HEK293T (cell line): ENCODE data around the gene SLC34A2.

Experiments
- CTCF ChIA-PET: fragments of 350-600 bp; formaldehyde crosslinking; extraction: SDS; loops from one replicate; lab custom pipeline; 2021; ENCODE audit warnings: antibody characterized with exemption, inconsistent platforms; lab: Yijun Ruan, JAX
- POLR2A ChIA-PET: fragments of 350-600 bp; formaldehyde crosslinking; extraction: SDS; loops from one replicate; lab custom pipeline; 2020; ENCODE audit warnings: antibody characterized with exemption, inconsistent platforms; lab: Yijun Ruan, JAX
- DNase-seq: peaks from one replicate; pipeline ENCODE4 v3.0.0; 2012; ENCODE audit warnings: mixed read lengths; ENCODE audit errors: extremely low spot score
- ARNT ChIP-seq: fragments of 450-650 bp; IDR thresholded peaks from 2 replicates; pipeline ENCODE4 v1.6.1; 2017; ENCODE audit warnings: mild to moderate bottlenecking
- BHLHE40 ChIP-seq: fragments of 450-650 bp; IDR thresholded peaks from 2 replicates; pipeline ENCODE4 v1.6.1; 2016; ENCODE audit warnings: mild to moderate bottlenecking, moderate library complexity, borderline replicate concordance
- CTBP1 ChIP-seq: fragments of 450-650 bp; IDR thresholded peaks from 2 replicates; pipeline ENCODE4 v1.6.1; 2016; ENCODE audit warnings: borderline replicate concordance
- ELF4 ChIP-seq: fragments of 450-650 bp; IDR thresholded peaks from 2 replicates; pipeline ENCODE4 v1.6.1; 2017; ENCODE audit warnings: antibody characterized with exemption
- FOXA1 ChIP-seq: fragments of 450-650 bp; IDR thresholded peaks from 2 replicates; pipeline ENCODE4 v1.6.1; 2016; ENCODE audit warnings: mild to moderate bottlenecking
- FOXK2 ChIP-seq: fragments of 450-650 bp; IDR thresholded peaks from 2 replicates; pipeline ENCODE4 v1.6.1; 2016; ENCODE audit warnings: mild to moderate bottlenecking
- FOXM1 ChIP-seq: fragments of 450-650 bp; IDR thresholded peaks from 2 replicates; pipeline ENCODE4 v1.6.1; 2017; ENCODE audit warnings: mild to moderate bottlenecking, borderline replicate concordance
- HDGF ChIP-seq: fragments of 450-650 bp; IDR thresholded peaks from 2 replicates; pipeline ENCODE4 v1.6.1; 2017; ENCODE audit warnings: antibody characterized with exemption, borderline replicate concordance
- L3MBTL2 ChIP-seq: fragments of 450-650 bp; conservative IDR thresholded peaks from 2 replicates; pipeline ENCODE4 v1.6.1; 2016; ENCODE audit warnings: mild to moderate bottlenecking
- LEF1 ChIP-seq: fragments of 450-650 bp; IDR thresholded peaks from 2 replicates; pipeline ENCODE4 v1.6.1; 2017; ENCODE audit warnings: mild to moderate bottlenecking, borderline replicate concordance
- NFRKB ChIP-seq: fragments of 450-650 bp; IDR thresholded peaks from 2 replicates; pipeline ENCODE4 v1.6.1; 2016; ENCODE audit warnings: mild to moderate bottlenecking, moderate library complexity
- PKNOX1 ChIP-seq: fragments of 450-650 bp; IDR thresholded peaks from 2 replicates; pipeline ENCODE4 v1.6.1; 2016
- SP1 ChIP-seq: fragments of 450-650 bp; IDR thresholded peaks from 2 replicates; pipeline ENCODE4 v1.6.1; 2017
- SUZ12 ChIP-seq: fragments of 450-650 bp; IDR thresholded peaks from 2 replicates; pipeline ENCODE4 v1.6.1; 2016; ENCODE audit warnings: mild to moderate bottlenecking
- TARDBP ChIP-seq: fragments of 450-650 bp; IDR thresholded peaks from 2 replicates; pipeline ENCODE4 v1.6.1; 2016
- ZNF384 ChIP-seq: fragments of 450-650 bp; IDR thresholded peaks from 2 replicates; pipeline ENCODE4 v1.6.1; 2016

Gene SLC34A2

GRCh38 chr4:25723409-25723808, 67.8 kb downstream of the SLC34A2 start:
- no peak for TF ChIP-seq ELF4
- TF ChIP-seq TARDBP: no peak
- no peak for TF ChIP-seq CTBP1
- no peak for TF ChIP-seq BHLHE40
- TF ChIP-seq ARNT: no peak
- TF ChIP-seq NFRKB: no peak
- no peak for TF ChIP-seq FOXK2
- no peak for TF ChIP-seq L3MBTL2
- TF ChIP-seq FOXA1: no peak
- no peak for TF ChIP-seq PKNOX1
- TF ChIP-seq FOXM1: no peak
- TF ChIP-seq SP1: no peak
- TF ChIP-seq SUZ12: no peak
- TF ChIP-seq ZNF384: no peak
- no peak for TF ChIP-seq HDGF
- TF ChIP-seq LEF1: no peak
- CTCF ChIA-PET: no interaction called here
- no peak for DNase-seq
- POLR2A ChIA-PET: no interaction called here

DNA sequence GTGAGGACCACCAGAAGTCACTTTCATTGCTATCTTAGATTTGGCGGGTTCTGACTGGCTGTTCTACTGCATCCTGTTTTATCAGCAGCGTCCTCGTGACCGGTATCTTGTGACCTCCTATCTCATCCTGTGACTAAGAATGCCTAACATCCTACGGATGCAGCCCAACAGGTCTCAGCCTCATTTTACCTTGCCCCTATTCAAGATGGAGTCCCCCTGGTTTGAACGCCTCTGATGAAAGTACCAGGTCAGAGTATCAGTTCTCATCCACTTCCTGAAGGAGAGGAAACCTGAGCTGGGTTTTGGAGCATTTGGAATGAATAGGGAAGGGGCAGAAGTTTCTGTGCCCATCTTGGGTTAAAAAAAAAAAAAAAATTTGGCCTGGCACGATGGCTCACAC, 70.2 kb downstream of the SLC34A2 start:
- ChIA-PET CTCF (no interaction called here), POLR2A (no interaction called here)
- TF ChIP-seq FOXM1 (no peak), LEF1 (no peak), L3MBTL2 (no peak), ARNT (no peak), PKNOX1 (no peak), NFRKB (no peak), SUZ12 (no peak), SP1 (no peak), HDGF (no peak), FOXK2 (no peak), BHLHE40 (no peak), TARDBP (no peak), ELF4 (no peak)
- DNase-seq: no peak

DNA sequence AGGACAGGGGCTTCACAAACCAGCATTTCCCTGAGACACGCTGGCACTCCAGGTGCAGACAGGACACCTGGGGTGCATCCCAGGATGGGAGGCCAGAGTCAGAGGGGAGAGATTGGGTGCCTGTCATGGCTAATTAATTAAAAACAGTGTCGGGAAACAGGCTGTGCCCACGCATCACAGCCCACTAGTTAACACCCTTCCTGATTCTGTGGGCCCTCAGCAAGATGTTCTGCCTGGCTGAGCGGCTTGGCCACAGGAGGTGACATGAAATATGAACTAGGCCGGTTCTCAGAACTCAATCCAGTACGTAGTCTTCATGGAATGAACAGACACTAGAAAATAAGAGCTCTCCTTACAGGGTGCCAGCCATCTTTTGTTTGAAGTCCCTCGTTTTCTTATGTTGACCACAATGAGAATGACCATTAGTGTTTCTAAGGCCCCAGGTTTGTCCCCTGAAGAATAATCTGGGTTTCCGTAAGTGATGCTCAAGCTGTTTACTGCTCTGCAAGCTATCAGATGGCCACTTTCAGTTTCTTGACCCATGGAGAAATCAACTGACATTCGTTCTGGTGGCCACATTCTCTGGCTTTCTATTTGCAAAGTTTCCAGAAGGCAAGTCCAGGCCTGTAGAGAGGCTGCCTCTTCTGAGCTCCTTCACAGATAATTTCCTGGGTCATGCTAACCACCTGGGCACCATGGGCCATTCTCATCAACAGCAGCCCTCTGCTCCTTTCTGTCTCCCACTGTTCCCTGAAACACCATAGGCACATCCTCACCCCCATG, 72.3 kb downstream of the SLC34A2 start:
- CTCF ChIA-PET: no interaction called here
- no peak for DNase-seq
- POLR2A ChIA-PET: no interaction called here
- TF ChIP-seq FOXA1 (no peak), LEF1 (no peak), FOXK2 (no peak), L3MBTL2 (no peak), TARDBP (no peak)
